CD4-positive, alpha-beta T cell (primary cell): ENCODE measurements around the gene ASRGL1. TPM values are rescaled to one million over a fixed set of nuclear protein-coding genes. Genes with fewer than 3 reads are reported as not detected.

Experiments used
- ATAC-seq: fragments of 200-7000 bp; cut with Tn5 transposase; one replicate; pipeline ENCODE4 v1.10.0; 2022; ENCODE audit warnings: mild to moderate bottlenecking; ENCODE audit not compliant: poor library complexity
- CTCF ChIA-PET: fragments of 350-600 bp; sonication (Branson Sonifier 250); formaldehyde crosslinking; loops from one replicate; lab custom pipeline; 2021; ENCODE audit warnings: antibody characterized with exemption, inconsistent platforms; lab: Charles Lee
- POLR2A ChIA-PET: fragments of 350-600 bp; sonication (Branson Sonifier 250); formaldehyde crosslinking; loops from one replicate; lab custom pipeline; 2021; ENCODE audit warnings: antibody characterized with exemption, inconsistent platforms; lab: Charles Lee
- DNase-seq, 14 experiments: peaks; one replicate each; pipeline ENCODE4 v3.0.0-alpha.2; 2013 to 2020; ENCODE audit warnings: mixed read lengths in 2 of 14
- H3K27ac ChIP-seq, 2 donors: one replicate each; pipeline versions ENCODE4 v1.5.1 to v1.7.0; 2013; ENCODE audit warnings: low read length in 2 of 2, low read depth in 1 of 2, mild to moderate bottlenecking in 1 of 2
- H3K27me3 ChIP-seq, 2 experiments: 1 replicate in 1 of 2; 2 replicates in 1 of 2; pipeline versions ENCODE4 v1.6.1 to v1.7.0; 2013; ENCODE audit warnings: low read length in 2 of 2, control low read depth in 1 of 2, mild to moderate bottlenecking in 1 of 2, moderate library complexity in 1 of 2; ENCODE audit not compliant: insufficient read depth in 2 of 2, control insufficient read depth in 1 of 2
- H3K36me3 ChIP-seq: one replicate; pipeline ENCODE4 v1.6.1; 2013; ENCODE audit warnings: low read length, control low read depth; ENCODE audit not compliant: insufficient read depth
- H3K4me1 ChIP-seq: one replicate; pipeline ENCODE4 v1.6.1; 2013; ENCODE audit warnings: low read length, control low read depth; ENCODE audit not compliant: insufficient read depth
- H3K4me3 ChIP-seq: one replicate; pipeline ENCODE4 v1.5.1; 2013; ENCODE audit warnings: mild to moderate bottlenecking, low read length, moderate library complexity
- H3K9me3 ChIP-seq, 2 experiments: 1 replicate in 1 of 2; 2 replicates in 1 of 2; pipeline versions ENCODE4 v1.6.1 to v1.7.0; 2013; ENCODE audit warnings: low read length in 2 of 2, mild to moderate bottlenecking in 2 of 2, control low read depth in 1 of 2, moderate library complexity in 1 of 2; ENCODE audit not compliant: control insufficient read depth in 1 of 2, insufficient read depth in 1 of 2
- H3K27ac Mint-ChIP-seq: one replicate; pipeline ENCODE4 v1.8.0; 2020; ENCODE audit warnings: mixed read lengths
- H3K27me3 Mint-ChIP-seq: one replicate; pipeline ENCODE4 v1.8.0; 2021; ENCODE audit warnings: mixed read lengths
- H3K36me3 Mint-ChIP-seq: one replicate; pipeline ENCODE4 v1.8.0; 2021; ENCODE audit warnings: low read depth, mixed read lengths
- H3K4me1 Mint-ChIP-seq: one replicate; pipeline ENCODE4 v1.8.0; 2021; ENCODE audit warnings: low read depth, mixed read lengths
- H3K4me3 Mint-ChIP-seq: one replicate; pipeline ENCODE4 v1.8.0; 2020; ENCODE audit warnings: mild to moderate bottlenecking, mixed read lengths
- H3K9me3 Mint-ChIP-seq: one replicate; pipeline ENCODE4 v1.8.0; 2020; ENCODE audit warnings: mixed read lengths
- CTCF ChIP-seq: fragments of 200-600 bp; IDR thresholded peaks from one replicate; pipeline ENCODE4 v1.8.0; 2022; ENCODE audit warnings: antibody characterized with exemption, mild to moderate bottlenecking
- intact Hi-C, 2 experiments: fragments of 100-400 bp; cut with DNase I in 1 of 2; cut with micrococcal nuclease in 1 of 2; formaldehyde crosslinking; loops; one replicate each; pipeline versions ENCODE4 v1.15.1 to v1.9.0; 2023 to 2025; cut with DNase I, micrococcal nuclease
- polyA plus RNA-seq, 2 donors: library from polyadenylated mRNA; unstranded; fragments of 120-200 nt; gene quantifications; one replicate each; pipeline ENCODE4 v1.2.1, GENCODE V29; 2013
- total RNA-seq, 174 experiments: library from RNA in 2 of 174; stranded (reverse) in 2 of 174; gene quantifications; one replicate each; pipeline ENCODE4 v1.2.3 and lab custom pipeline; 2021 to 2026

Gene ASRGL1
- under 1 TPM; 0.74 to 0.81 TPM for total RNA-seq
- 2.6 TPM for polyA plus RNA-seq (2013, experiment 1 of 2)
- polyA plus RNA-seq (2013, experiment 2 of 2): 2.1 TPM
- 0.08 to 6.2 (median 1.2) reads per million in 172 experiments for total RNA-seq (lab: John Stamatoyannopoulos, UW)

- intact Hi-C loops: no loop called here
- ChIA-PET CTCF (no interaction called here), POLR2A (interaction anchor here (0.8 to 1.6 kb wide), 3 partner anchors 23 to 254 kb away, joined by 3 to 4 read pairs (median 3); partner anchors contain the start of gene TUT1)
- Mint-ChIP-seq H3K4me3 (peak within 1 kb of the TSS; percentile 87), H3K9me3 (no peaks in the 10 kb centered on the region), H3K27me3 (peaks cover 42% of the 10 kb centered on the region), H3K36me3 (no peaks in the 10 kb centered on the region), H3K4me1 (peaks cover 15% of the 10 kb centered on the region), H3K27ac (no peak within 1 kb of the TSS)
- peaks cover 12% of the 10 kb centered on the region for H3K4me1 ChIP-seq
- H3K4me3 ChIP-seq: peak within 1 kb of the TSS; percentile 68
- ATAC-seq (peak; percentile 62), DNase-seq (peak; percentile 53 to 87 (median 68))
- TF ChIP-seq CTCF: no peak
- H3K27ac ChIP-seq: no peak within 1 kb of the TSS
- peaks cover 4 to 5% of the 10 kb centered on the region in 2 experiments for H3K27me3 ChIP-seq
- no peaks in the 10 kb centered on the region for H3K36me3 ChIP-seq
- no peaks in the 10 kb centered on the region for H3K9me3 ChIP-seq
Measured at GRCh38 chr11:62337303-62338181, at the start of gene ASRGL1. Gene ASRGL1 (plus strand): TSS chr11:62337448. CDS start chr11:62337978, 530 bp downstream.

GRCh38 chr11:62295504-62295903 is 41.7 kb upstream of the ASRGL1 start:
- CTCF ChIA-PET: no interaction called here
- H3K4me3 ChIP-seq: no peak overlapping the region
- no peaks in the 10 kb centered on the region for H3K9me3 ChIP-seq
- Mint-ChIP-seq H3K9me3 (no peaks in the 10 kb centered on the region), H3K4me3 (no peak overlapping the region), H3K4me1 (no peaks in the 10 kb centered on the region), H3K27me3 (peaks cover 64% of the 10 kb centered on the region), H3K27ac (no peak overlapping the region), H3K36me3 (no peaks in the 10 kb centered on the region)
- no peaks in the 10 kb centered on the region for H3K36me3 ChIP-seq
- peaks cover 4 to 5% of the 10 kb centered on the region in 2 experiments for H3K27me3 ChIP-seq
- H3K4me1 ChIP-seq: no peaks in the 10 kb centered on the region
- POLR2A ChIA-PET: no interaction called here
- no peak for TF ChIP-seq CTCF
- no peak for DNase-seq
- no peak overlapping the region for H3K27ac ChIP-seq
- intact Hi-C loops: no loop called here
- ATAC-seq: no peak

- Histone ChIP-seq H3K9me3 (no peaks in the 10 kb centered on the region), H3K36me3 (no peaks in the 10 kb centered on the region), H3K4me3 (no peak within 1 kb of the TSS), H3K27me3 (peaks cover 5 to 15% of the 10 kb centered on the region in 2 experiments), H3K27ac (no peak within 1 kb of the TSS), H3K4me1 (no peaks in the 10 kb centered on the region)
- CTCF ChIA-PET: interaction anchor here (0.6 to 1.0 kb wide), 2 partner anchors 14 to 53 kb away, joined by 3 read pairs; no protein-coding TSS in a partner anchor
- Mint-ChIP-seq H3K27me3 (peaks cover 67% of the 10 kb centered on the region), H3K9me3 (no peaks in the 10 kb centered on the region), H3K27ac (no peak within 1 kb of the TSS), H3K36me3 (no peaks in the 10 kb centered on the region), H3K4me1 (no peaks in the 10 kb centered on the region), H3K4me3 (no peak within 1 kb of the TSS)
- intact Hi-C loops: no loop called here
- DNase-seq (no peak), ATAC-seq (no peak)
- POLR2A ChIA-PET: no interaction called here
- TF ChIP-seq CTCF: no peak
Measured at GRCh38 chr11:62298975-62299374, 38.3 kb upstream of the ASRGL1 start, which contains the start of gene SCGB1D4. Gene SCGB1D4 (minus strand): TSS chr11:62299075. CDS start chr11:62299010, 65 bp downstream.
